Myocyte (in vitro differentiated cells): ENCODE measurements around the gene CD47. TPM values are rescaled to one million over a fixed set of nuclear protein-coding genes. Genes with fewer than 3 reads are reported as not detected.
A peak's percentile ranks its signal among the peaks of the same experiment; 100 is the strongest.

Source experiments
- DNase-seq: peaks from one replicate; pipeline ENCODE4 v3.0.0-alpha.2; 2012; ENCODE audit warnings: low read depth
- total RNA-seq: library from RNA; depleted of rRNA; stranded (reverse); fragments of >200 nt; gene quantifications from 2 replicates; pipeline ENCODE4 v1.2.3, GENCODE V29; 2014

Gene CD47
- total RNA-seq, 1 donor from 2014 or later = 74.2 TPM

DNA sequence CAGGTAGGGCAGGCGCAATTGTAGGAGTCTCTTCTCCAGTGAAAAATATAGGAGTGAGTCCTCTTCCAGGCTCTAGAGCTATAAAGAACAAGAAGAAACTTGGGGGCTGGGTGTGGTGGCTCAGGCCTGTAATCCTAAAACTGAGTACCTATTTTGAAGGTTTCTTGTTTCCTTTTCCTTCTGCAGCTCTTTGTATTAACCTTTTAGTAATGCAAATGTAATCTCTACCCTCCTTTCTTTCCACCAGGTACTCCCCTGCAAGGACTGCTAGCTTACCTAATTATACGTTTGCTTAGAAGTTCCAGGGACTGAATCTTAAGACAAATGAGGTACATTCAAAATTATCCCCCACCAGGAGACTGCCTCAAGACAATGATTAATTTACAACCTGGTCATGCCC is 75.9 kb downstream of the CD47 start:
- DNase-seq = no peak

- no peak for DNase-seq
Measured at GRCh38 chr3:108013141-108014055, 77.4 kb downstream of the CD47 start.

GRCh38 chr3:108012304-108012703 is 78.5 kb downstream of the CD47 start:
- DNase-seq = no peak

GRCh38 chr3:108011616-108012015 is 79.2 kb downstream of the CD47 start:
- DNase-seq = no peak

- DNase-seq = peak; percentile 59
Measured at GRCh38 chr3:108008931-108009639, 81.7 kb downstream of the CD47 start.

GRCh38 chr3:108008106-108008505 is 82.7 kb downstream of the CD47 start:
- peak; percentile 26 for DNase-seq

DNA sequence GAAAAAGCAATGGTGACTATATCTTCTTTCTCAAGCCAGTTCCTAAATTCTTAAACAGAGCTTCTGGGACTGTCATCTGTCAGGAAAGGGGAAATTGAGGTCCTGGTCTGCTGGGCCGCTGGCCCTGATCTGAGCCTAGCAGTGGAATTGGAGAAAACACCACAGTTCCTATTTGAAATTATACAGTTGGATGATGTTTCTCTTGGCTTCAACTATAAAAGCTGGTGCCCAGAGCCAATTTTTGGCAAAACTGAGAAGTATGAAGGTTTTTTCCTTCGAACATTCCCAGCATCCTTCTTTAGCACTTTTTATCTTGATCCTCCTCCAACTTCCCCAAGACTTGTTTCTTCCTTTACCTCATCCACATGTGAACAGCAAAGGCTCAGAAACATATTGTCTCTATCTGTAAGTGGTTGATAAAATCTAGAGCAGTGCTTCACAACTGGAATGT is 83.9 kb downstream of the CD47 start:
- DNase-seq = no peak

DNA sequence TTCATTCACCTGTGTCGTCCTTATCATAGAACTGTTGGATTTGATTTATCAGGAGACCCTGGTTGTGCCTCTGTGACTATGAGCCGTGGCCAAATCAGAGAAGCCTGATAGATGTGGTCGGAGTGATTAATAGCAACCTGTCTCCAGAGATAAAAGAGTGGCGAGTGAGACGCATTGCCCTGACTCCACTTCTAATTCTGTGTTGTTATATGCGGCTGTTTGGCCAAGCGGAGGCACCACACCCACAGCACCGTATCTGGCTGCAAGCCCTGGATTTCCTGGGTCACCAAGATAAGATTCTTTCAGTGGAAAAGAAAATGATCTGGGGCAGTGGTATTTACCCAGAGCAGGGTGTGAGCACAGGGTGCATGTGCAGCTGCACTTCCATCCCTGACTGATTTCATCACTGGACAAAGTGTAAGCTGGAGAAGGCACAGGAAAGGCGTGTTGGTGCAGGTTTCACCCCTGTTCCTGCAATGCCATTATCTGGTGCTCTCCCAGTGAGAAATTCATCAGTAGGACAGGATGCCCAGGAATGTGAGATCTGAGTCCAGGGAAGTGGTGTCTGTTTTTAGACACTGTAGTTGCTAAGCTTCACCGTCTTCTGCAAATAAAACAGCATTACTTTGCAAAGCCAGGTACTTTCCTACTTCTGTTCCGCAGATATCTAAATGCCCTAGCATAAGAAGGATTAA is 84.6 kb downstream of the CD47 start:
- DNase-seq = peak; percentile 46

GRCh38 chr3:108004647-108005046 is 86.2 kb downstream of the CD47 start:
- DNase-seq = no peak

DNA sequence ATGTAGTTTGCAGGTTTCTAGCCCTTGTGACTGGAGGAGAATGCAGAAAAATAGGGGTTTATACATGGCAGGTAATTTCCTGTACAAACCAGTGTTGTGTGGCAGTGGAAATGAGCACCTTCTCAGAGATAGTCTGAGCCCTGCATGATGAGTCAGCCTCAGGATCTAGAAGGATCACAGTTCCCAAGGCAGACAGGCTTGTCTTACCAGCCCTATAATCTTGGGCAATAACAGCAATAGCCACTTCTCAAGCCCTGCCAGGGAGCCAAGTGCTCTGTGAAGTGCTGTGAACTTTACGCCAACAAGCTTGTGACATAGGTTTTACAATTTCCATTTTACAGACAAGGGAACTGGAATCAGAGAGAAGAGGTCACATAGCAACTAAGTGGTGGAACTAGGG is 89.4 kb downstream of the CD47 start:
- no peak for DNase-seq

DNA sequence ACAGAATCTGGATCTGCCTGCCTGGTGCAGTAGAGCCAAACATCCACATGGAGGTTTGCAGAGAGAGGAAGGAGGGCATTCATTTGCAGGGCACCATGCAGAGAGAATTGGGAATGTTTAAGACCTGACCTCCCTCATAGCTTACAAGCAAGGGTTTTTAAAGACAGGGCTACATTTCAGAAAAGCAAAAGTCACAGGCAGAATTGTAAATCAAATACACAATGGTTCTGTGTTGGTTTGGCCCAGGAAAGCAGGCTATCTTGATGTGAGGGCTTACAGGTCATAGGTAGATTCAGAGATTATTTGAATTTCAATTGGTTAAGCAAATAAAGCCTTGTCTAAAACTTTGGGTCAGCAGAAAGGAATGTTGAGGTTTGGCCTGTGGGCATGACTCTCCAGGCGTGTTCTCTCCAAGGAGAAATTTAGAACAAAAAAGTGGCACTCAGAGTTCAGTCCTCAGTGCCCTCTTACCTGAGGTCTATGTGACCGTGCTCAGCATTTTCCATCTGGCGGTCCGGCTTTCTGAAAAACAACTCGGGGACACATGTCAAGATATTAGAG is 91.5 kb downstream of the CD47 start:
- peak; percentile 58 for DNase-seq

- DNase-seq = no peak
Measured at GRCh38 chr3:107997671-107998070, 93.2 kb downstream of the CD47 start.

- DNase-seq = no peak
Measured at GRCh38 chr3:107995823-107996222, 95.0 kb downstream of the CD47 start.

- DNase-seq = no peak
Measured at GRCh38 chr3:107994956-107995715, 95.7 kb downstream of the CD47 start.

GRCh38 chr3:107994181-107994580 is 96.7 kb downstream of the CD47 start:
- DNase-seq = no peak

DNA sequence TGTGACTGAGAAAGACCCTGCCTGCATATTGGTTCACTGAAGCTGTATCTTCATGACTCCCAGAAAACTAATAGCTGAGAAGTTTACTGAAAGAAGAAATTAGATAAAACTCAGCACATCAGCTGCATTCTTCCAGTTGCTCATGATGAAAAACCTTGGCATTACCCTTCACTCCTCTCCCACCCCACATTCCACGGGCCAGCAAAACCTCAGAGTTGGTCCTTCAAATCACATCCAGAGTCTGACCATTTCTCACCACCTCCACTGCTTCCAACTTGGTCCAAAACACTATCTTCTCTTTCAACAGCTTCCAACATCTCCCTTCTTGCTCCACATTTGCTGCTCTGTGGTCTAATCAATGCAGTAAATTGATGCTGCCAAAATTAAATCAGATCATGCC is 97.1 kb downstream of the CD47 start:
- peak; percentile 26 for DNase-seq
